Uterus (tissue), 4 donors: ENCODE results near the gene PLCH2. TPM values are rescaled to one million over a fixed set of nuclear protein-coding genes. Genes with fewer than 3 reads are reported as not detected.

ENCODE experiments used
- DNase-seq, 2 donors: peaks; one replicate each; pipeline ENCODE4 v3.0.0-alpha.2; 2019 to 2020
- H3K27ac ChIP-seq, 2 donors: fragments of 200-600 bp; sonication (generic); 1 replicate in 1 of 2; 2 replicates in 1 of 2; pipeline ENCODE4 v1.5.1; 2016 to 2018
- H3K27me3 ChIP-seq, 2 donors: fragments of 200-600 bp; sonication (generic); one replicate each; pipeline ENCODE4 v1.5.1; 2018 to 2019; ENCODE audit warnings: control low read depth in 1 of 2
- H3K36me3 ChIP-seq, 2 donors: fragments of 200-600 bp; sonication (generic); one replicate each; pipeline ENCODE4 v1.5.1; 2019; ENCODE audit warnings: control low read depth in 1 of 2
- H3K4me1 ChIP-seq, 2 donors: fragments of 200-600 bp; sonication (generic); one replicate each; pipeline ENCODE4 v1.5.1; 2018 to 2019; ENCODE audit warnings: control low read depth in 1 of 2
- H3K4me3 ChIP-seq, 2 donors: fragments of 200-600 bp; sonication (generic); 1 replicate in 1 of 2; 2 replicates in 1 of 2; pipeline ENCODE4 v1.5.1; 2018 to 2019; ENCODE audit warnings: mild to moderate bottlenecking in 1 of 2
- H3K9me3 ChIP-seq, 2 donors: fragments of 200-600 bp; sonication (generic); one replicate each; pipeline ENCODE4 v1.5.1; 2019; ENCODE audit warnings: control low read depth in 1 of 2
- CTCF ChIP-seq, 4 experiments: fragments of 200-600 bp in 2 of 4; fragments of 450-650 bp in 2 of 4; sonication (generic) in 2 of 4; IDR thresholded peaks; one replicate each; pipeline ENCODE4 v1.5.1; 2016 to 2019; ENCODE audit warnings: antibody characterized with exemption in 4 of 4, mild to moderate bottlenecking in 2 of 4, moderate library complexity in 1 of 4
- POLR2A ChIP-seq, 2 donors: fragments of 450-650 bp; IDR thresholded peaks; one replicate each; pipeline ENCODE4 v1.6.1; 2016; ENCODE audit warnings: antibody characterized with exemption in 2 of 2, mild to moderate bottlenecking in 1 of 2, moderate library complexity in 1 of 2
- intact Hi-C: fragments of 100-400 bp; cut with DNase I; formaldehyde crosslinking; loops from one replicate; pipeline ENCODE4 v1.15.1; 2023; ENCODE audit warnings: low total_unique reads
- total RNA-seq, 4 donors: library from RNA; depleted of rRNA in 3 of 4; stranded (reverse); fragments of >200 nt in 3 of 4; gene quantifications; one replicate each; pipeline versions ENCODE4 v1.1.0 to v1.2.4, GENCODE V29; 2014 to 2023
- donor health status: DM: yes; HTN: yes; CAD: no.

PLCH2 gene
- total RNA-seq, 4 donors from 2014 or later = 0.21 to 3.0 TPM; not detected in 2

GRCh38 chr1:2513939-2514652 is 38.0 kb downstream of the PLCH2 start:
- no peak for DNase-seq
- Histone ChIP-seq H3K9me3 (no peaks in the 10 kb centered on the region), H3K27me3 (no peaks in the 10 kb centered on the region), H3K4me1 (no peaks in the 10 kb centered on the region), H3K4me3 (no peak overlapping the region), H3K27ac (no peak overlapping the region), H3K36me3 (no peaks in the 10 kb centered on the region)
- no peak for TF ChIP-seq POLR2A (IDR thresholded peaks at IDR 0.05)
- no peak for TF ChIP-seq CTCF (IDR thresholded peaks at IDR 0.05)
- intact Hi-C loops = no loop called here

GRCh38 chr1:2514863-2515762 is 39.0 kb downstream of the PLCH2 start:
- Histone ChIP-seq H3K27ac (no peak overlapping the region), H3K27me3 (no peaks in the 10 kb centered on the region), H3K36me3 (no peaks in the 10 kb centered on the region), H3K4me1 (no peaks in the 10 kb centered on the region), H3K4me3 (no peak overlapping the region), H3K9me3 (no peaks in the 10 kb centered on the region)
- intact Hi-C loops = no loop called here
- DNase-seq = no peak
- TF ChIP-seq POLR2A (IDR thresholded peaks at IDR 0.05) = no peak
- TF ChIP-seq CTCF (IDR thresholded peaks at IDR 0.05) = no peak

GRCh38 chr1:2515763-2516080 is 39.6 kb downstream of the PLCH2 start:
- H3K36me3 ChIP-seq = no peaks in the 10 kb centered on the region
- H3K9me3 ChIP-seq = no peaks in the 10 kb centered on the region
- TF ChIP-seq CTCF (IDR thresholded peaks at IDR 0.05) (no peak), POLR2A (IDR thresholded peaks at IDR 0.05) (no peak)

GRCh38 chr1:2516124-2516523 is 40.0 kb downstream of the PLCH2 start:
- Histone ChIP-seq H3K36me3 (no peaks in the 10 kb centered on the region), H3K4me3 (no peak overlapping the region), H3K27ac (no peak overlapping the region), H3K9me3 (no peaks in the 10 kb centered on the region), H3K27me3 (no peaks in the 10 kb centered on the region), H3K4me1 (no peaks in the 10 kb centered on the region)
- no peak for DNase-seq
- no peak for TF ChIP-seq POLR2A (IDR thresholded peaks at IDR 0.05)
- TF ChIP-seq CTCF (IDR thresholded peaks at IDR 0.05) = no peak
- intact Hi-C loops = no loop called here

More at GRCh38 chr1:2515763-2516080, 39.6 kb downstream of the PLCH2 start:
- Histone ChIP-seq H3K27me3 (no peaks in the 10 kb centered on the region), H3K4me3 (no peak overlapping the region), H3K4me1 (no peaks in the 10 kb centered on the region), H3K27ac (no peak overlapping the region)
- DNase-seq = no peak
- intact Hi-C loops = no loop called here

GRCh38 chr1:2516946-2517345 is 40.9 kb downstream of the PLCH2 start:
- no peak for DNase-seq

More at GRCh38 chr1:2516946-2517345, 40.9 kb downstream of the PLCH2 start:
- H3K27me3 ChIP-seq = no peaks in the 10 kb centered on the region
- no peaks in the 10 kb centered on the region for H3K4me1 ChIP-seq
- intact Hi-C loops = no loop called here
- H3K27ac ChIP-seq = no peak overlapping the region
- no peaks in the 10 kb centered on the region for H3K9me3 ChIP-seq
- H3K36me3 ChIP-seq = no peaks in the 10 kb centered on the region
- no peak overlapping the region for H3K4me3 ChIP-seq
- TF ChIP-seq CTCF (IDR thresholded peaks at IDR 0.05) = no peak
- no peak for TF ChIP-seq POLR2A (IDR thresholded peaks at IDR 0.05)
